Skeletal muscle cell (primary cell): ENCODE results near the gene PTH1R.

Experiments used
- DNase-seq: peaks from one replicate; pipeline ENCODE4 v3.0.0-alpha.2; 2010; ENCODE audit warnings: low read depth
- H3K4me3 ChIP-seq: 2 replicates; pipeline ENCODE4 v1.5.1; 2011; ENCODE audit warnings: low read depth, mild to moderate bottlenecking, control low read depth, low read length, moderate library complexity

The PTH1R gene

DNA sequence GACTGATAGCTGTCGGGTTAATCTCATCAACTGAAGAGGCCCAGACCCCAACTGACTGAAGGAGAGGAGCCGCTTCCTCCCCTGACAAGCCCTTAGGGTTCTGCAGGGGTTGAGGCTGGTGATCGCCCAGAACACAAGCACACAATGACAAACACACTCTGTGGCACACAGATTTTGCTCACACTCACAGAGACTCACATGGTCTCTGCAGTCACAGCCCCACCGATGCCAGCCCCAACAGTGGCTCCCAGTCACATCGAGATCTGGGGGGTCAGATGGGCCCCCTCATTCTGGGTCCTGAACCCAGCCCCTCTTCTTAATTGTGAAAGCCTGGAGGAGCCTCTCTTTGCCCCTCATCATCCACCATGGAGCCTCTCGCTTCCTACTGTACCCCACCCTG is 16.7 kb downstream of the PTH1R start:
- DNase-seq, result no peak
- H3K4me3 ChIP-seq, result no peak overlapping the region

DNA sequence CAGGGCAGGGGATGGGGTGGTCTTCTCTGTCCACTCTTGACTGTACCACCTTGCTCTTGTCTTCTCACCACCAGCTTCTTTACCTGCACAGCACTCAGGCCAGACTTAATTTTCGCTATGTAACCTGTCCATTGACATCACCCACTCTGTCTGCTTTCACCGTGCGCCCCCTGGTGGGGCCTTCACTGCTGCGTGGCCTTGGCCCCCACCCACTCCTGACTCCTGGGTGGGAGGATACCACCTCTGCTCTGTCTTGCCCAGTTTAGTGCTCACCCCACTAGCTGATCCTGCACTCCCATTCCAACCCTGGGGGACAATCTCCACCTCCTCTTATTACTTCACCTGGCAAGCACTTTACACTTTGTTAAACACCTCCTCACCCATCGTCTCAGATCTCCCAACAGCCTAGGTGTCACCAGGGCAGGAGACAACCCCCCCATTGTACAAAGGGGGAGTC is 17.7 kb downstream of the PTH1R start:
- no peak for DNase-seq
- no peak overlapping the region for H3K4me3 ChIP-seq

GRCh38 chr3:46895761-46896160 is 18.2 kb downstream of the PTH1R start:
- DNase-seq, result no peak
- H3K4me3 ChIP-seq, result no peak overlapping the region

- H3K4me3 ChIP-seq, result no peak overlapping the region
- no peak for DNase-seq
These were observed 18.9 kb downstream of the PTH1R start for GRCh38 chr3:46896386-46896785.

DNA sequence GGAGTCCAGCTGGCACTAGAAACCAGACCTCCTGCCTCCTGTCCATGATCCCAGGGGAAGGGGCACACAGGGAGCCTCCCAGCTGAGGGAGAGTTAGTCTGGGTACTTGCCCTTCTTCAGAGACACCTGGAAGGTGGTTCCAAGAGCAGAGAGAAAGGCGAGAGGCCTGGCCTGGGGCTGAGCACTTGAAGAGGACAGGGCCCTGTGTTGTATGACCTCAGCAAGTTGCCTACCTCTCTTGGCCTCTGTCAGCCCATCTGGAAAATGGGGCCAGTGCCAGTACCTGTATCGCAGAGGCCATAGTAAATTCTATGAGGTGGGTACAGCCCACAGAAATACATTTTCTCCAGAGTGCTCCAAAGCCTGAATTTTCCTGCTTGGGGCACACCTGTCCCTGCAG is 19.5 kb downstream of the PTH1R start:
- no peak overlapping the region for H3K4me3 ChIP-seq
- no peak for DNase-seq

DNA sequence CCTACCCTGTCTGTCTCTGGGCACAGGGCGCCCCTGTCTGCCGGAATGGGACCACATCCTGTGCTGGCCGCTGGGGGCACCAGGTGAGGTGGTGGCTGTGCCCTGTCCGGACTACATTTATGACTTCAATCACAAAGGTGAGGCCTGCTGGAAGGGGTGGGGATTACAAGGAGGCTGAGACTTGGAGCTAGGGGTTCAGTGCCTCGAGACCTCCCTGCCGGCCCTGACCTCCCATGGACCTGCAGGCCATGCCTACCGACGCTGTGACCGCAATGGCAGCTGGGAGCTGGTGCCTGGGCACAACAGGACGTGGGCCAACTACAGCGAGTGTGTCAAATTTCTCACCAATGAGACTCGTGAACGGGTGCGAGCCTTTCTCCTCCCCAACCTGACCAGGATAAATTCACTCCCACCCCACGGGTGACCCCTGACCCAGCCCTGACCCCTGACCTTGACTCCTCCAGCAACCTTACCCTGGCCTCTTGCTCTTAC is 20.4 kb downstream of the PTH1R start:
- H3K4me3 ChIP-seq, result no peak overlapping the region
- no peak for DNase-seq

- peak overlapping the region; percentile 26 for H3K4me3 ChIP-seq
- DNase-seq, result no peak
These were observed 21.0 kb downstream of the PTH1R start for GRCh38 chr3:46898321-46899150.

DNA sequence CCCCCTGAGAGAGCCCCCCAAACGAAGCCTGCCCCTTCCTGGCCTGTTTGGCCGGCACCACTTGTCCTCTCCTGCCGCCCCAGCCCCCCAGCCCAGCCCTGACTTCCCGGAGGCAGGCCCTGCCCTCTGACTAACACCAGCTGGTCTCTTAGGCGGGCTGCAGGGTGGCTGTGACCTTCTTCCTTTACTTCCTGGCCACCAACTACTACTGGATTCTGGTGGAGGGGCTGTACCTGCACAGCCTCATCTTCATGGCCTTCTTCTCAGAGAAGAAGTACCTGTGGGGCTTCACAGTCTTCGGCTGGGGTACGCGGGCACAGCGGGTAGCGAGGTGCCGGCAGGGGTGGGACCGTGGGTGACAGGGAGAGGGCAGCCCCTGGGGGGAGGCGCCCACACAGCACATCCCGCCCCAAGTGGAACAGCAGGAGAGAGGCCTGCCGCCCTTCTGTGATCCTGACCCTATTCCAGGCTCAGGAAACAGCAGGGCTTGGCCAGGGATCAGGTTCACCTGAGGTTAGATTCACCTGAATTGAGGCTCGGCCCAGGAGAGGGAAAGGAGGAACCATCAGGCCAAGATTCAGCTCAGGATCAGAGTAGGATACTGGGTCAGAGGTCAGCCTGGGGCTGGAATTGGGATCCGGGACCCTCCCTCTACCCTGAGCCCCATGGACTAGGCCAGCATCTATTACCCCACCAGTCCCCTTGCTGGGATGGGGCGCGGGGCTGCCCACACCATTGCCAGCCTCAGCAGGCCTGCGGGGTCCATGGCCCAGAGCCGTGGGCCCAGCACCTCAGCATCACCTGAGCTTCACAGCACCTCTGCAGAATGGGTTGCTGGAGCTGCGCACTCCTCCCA is 21.9 kb downstream of the PTH1R start:
- H3K4me3 ChIP-seq, result peak overlapping the region; percentile 17
- DNase-seq, result no peak

- H3K4me3 ChIP-seq, result no peak overlapping the region
- DNase-seq, result no peak
These were observed 22.4 kb downstream of the PTH1R start for GRCh38 chr3:46900007-46900292.

DNA sequence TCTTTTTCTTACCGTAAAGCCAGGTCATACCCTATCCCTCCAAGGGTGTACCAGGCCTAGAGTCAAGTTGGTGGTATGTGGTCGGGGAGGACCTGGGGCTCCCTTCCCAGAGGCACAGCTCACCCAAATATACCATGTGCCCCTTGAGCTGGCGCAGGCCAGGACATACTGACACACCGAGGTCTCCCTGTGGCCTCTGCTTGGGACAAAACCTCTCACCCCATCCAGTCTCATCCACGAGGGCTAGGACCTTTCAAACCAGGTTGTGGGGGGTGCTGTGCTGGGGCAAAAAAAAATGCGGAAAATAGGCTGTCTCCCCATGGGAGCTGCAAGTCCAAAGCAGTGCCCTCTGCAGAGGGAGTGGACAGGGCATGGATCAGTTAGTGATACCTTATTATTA is 22.8 kb downstream of the PTH1R start:
- DNase-seq, result no peak
- no peak overlapping the region for H3K4me3 ChIP-seq

GRCh38 chr3:46901061-46901460 is 23.5 kb downstream of the PTH1R start:
- no peak for DNase-seq
- no peak overlapping the region for H3K4me3 ChIP-seq

- no peak overlapping the region for H3K4me3 ChIP-seq
- no peak for DNase-seq
These were observed 24.2 kb downstream of the PTH1R start for GRCh38 chr3:46901591-46902187.

- no peak for DNase-seq
- no peak overlapping the region for H3K4me3 ChIP-seq
These were observed 24.7 kb downstream of the PTH1R start for GRCh38 chr3:46902188-46902631.

DNA sequence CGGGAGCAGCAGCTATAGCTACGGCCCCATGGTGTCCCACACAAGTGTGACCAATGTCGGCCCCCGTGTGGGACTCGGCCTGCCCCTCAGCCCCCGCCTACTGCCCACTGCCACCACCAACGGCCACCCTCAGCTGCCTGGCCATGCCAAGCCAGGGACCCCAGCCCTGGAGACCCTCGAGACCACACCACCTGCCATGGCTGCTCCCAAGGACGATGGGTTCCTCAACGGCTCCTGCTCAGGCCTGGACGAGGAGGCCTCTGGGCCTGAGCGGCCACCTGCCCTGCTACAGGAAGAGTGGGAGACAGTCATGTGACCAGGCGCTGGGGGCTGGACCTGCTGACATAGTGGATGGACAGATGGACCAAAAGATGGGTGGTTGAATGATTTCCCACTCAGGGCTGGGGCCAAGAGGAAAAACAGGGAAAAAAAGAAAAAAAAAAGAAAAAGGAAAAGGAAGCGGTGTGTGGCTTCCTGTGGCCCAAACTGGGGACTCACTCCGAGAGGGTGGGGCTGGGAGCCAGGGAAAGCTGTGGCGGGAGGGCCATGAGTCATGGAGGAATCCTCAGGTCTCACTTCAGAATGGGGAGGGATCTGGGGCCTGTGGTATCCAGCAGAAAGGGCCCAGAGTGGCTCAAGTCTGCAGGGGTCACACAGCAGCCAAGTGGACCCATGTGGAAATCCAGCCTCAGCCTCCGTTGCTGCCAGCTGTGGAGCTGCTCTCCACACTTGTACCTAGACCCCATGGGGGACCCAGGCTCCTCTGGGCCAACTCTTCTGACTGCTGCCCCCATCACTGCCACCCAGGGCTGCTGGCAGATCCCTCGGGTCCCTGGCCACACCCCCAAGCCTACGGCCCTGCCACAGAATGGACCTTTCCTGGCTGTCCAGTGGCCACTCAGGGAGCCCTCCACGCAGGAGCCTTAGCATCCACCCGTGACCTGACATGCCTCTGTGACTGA is 26.1 kb downstream of the PTH1R start:
- DNase-seq, result no peak
- no peak overlapping the region for H3K4me3 ChIP-seq

GRCh38 chr3:46904303-46905212 is 27.0 kb downstream of the PTH1R start:
- no peak overlapping the region for H3K4me3 ChIP-seq
- no peak for DNase-seq

GRCh38 chr3:46905213-46905560 is 27.7 kb downstream of the PTH1R start:
- no peak for DNase-seq
- H3K4me3 ChIP-seq, result no peak overlapping the region

DNA sequence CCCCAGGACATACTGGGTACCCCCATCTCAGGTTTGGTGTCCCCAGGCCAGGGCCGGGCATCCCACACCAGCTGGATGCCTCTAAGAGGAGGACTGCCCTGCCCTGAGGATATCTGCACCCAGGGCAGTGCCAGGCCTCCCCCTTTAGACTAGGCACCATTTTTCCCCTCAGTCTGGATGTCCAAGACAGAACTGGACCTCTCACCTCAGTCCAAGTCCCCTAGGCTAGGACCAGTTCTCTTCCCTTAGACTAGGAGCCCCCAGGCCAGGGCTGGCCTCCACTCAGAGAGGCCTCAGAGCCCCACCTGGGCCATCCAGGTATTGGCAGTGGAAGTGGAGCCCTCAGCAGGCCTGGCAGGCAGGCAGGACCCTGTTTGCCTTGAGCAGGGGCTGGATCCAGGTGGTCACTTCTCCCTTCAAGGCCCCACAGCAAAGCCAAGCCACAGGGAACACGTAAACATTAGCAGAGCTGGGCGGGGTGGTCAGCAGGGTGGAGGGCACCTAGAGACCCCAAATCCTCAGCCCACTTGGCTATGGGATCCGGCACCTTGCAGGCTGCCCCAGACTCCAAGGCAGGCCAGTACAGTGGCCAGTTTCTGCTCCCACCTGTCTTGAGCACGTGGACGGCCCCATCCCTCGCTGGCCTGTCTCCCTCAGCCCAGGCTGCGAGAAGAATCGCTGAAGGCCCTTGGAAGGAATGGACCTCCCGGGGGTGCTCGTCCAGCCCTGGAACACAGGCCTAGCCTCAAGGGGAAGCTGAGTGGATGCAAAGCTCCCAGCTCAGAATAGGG is 28.3 kb downstream of the PTH1R start:
- no peak for DNase-seq
- no peak overlapping the region for H3K4me3 ChIP-seq
